KBM-7 (cell line): ENCODE measurements around the gene SPAG16.

ENCODE experiments used
- DNase-seq: peaks from one replicate; pipeline ENCODE4 v3.0.0-alpha.2; 2015
- in situ Hi-C: fragments of 300-500 bp; cut with MboI; formaldehyde crosslinking; loops from 2 replicates; pipeline ENCODE4 v1.14.3; 2020; ENCODE audit warnings: low sequenced_read_pairs, low pct_unique_long_range_greater_than_20kb, mixed read lengths

SPAG16 gene

GRCh38 chr2:214079032-214079431 lies 794.8 kb downstream of the SPAG16 start:
- in situ Hi-C loops: no loop called here
- DNase-seq: no peak

- no peak for DNase-seq
- in situ Hi-C loops: no loop called here
These were observed 804.3 kb downstream of the SPAG16 start for GRCh38 chr2:214088536-214088935.

- in situ Hi-C loops: no loop called here
- no peak for DNase-seq
These were observed 812.0 kb downstream of the SPAG16 start for GRCh38 chr2:214096208-214096715.

GRCh38 chr2:214098811-214099210 lies 814.5 kb downstream of the SPAG16 start:
- DNase-seq: no peak
- in situ Hi-C loops: no loop called here

- DNase-seq: no peak
- in situ Hi-C loops: no loop called here
These were observed 816.2 kb downstream of the SPAG16 start for GRCh38 chr2:214100488-214100887.

GRCh38 chr2:214103276-214104001 lies 819.2 kb downstream of the SPAG16 start:
- peak; percentile 2 for DNase-seq
- in situ Hi-C loops: no loop called here

- in situ Hi-C loops: no loop called here
- DNase-seq: no peak
These were observed 820.0 kb downstream of the SPAG16 start for GRCh38 chr2:214104219-214104618.

GRCh38 chr2:214104967-214105366 lies 820.7 kb downstream of the SPAG16 start:
- DNase-seq: no peak
- in situ Hi-C loops: no loop called here

- in situ Hi-C loops: no loop called here
- DNase-seq: no peak
These were observed 823.5 kb downstream of the SPAG16 start for GRCh38 chr2:214107726-214108125.

GRCh38 chr2:214108598-214108997 lies 824.3 kb downstream of the SPAG16 start:
- in situ Hi-C loops: no loop called here
- DNase-seq: no peak

GRCh38 chr2:214117054-214117453 lies 832.8 kb downstream of the SPAG16 start:
- DNase-seq: no peak
- in situ Hi-C loops: no loop called here

- in situ Hi-C loops: no loop called here
- no peak for DNase-seq
These were observed 841.9 kb downstream of the SPAG16 start for GRCh38 chr2:214126135-214126534.

- DNase-seq: no peak
- in situ Hi-C loops: no loop called here
These were observed 842.9 kb downstream of the SPAG16 start for GRCh38 chr2:214127170-214127569.

- in situ Hi-C loops: no loop called here
- DNase-seq: no peak
These were observed 843.3 kb downstream of the SPAG16 start for GRCh38 chr2:214127571-214127970.

- in situ Hi-C loops: no loop called here
- no peak for DNase-seq
These were observed 843.8 kb downstream of the SPAG16 start for GRCh38 chr2:214128040-214128439.

GRCh38 chr2:214130114-214130513 lies 845.9 kb downstream of the SPAG16 start:
- DNase-seq: peak; percentile 32
- in situ Hi-C loops: no loop called here

GRCh38 chr2:214135966-214136365 lies 851.7 kb downstream of the SPAG16 start:
- DNase-seq: no peak
- in situ Hi-C loops: no loop called here

GRCh38 chr2:214138779-214139178 lies 854.5 kb downstream of the SPAG16 start:
- no peak for DNase-seq
- in situ Hi-C loops: no loop called here

GRCh38 chr2:214139630-214140284 lies 855.5 kb downstream of the SPAG16 start:
- no peak for DNase-seq
- in situ Hi-C loops: no loop called here

GRCh38 chr2:214156971-214157370 lies 872.7 kb downstream of the SPAG16 start:
- in situ Hi-C loops: no loop called here
- DNase-seq: no peak

- in situ Hi-C loops: no loop called here
- no peak for DNase-seq
These were observed 874.6 kb downstream of the SPAG16 start for GRCh38 chr2:214158851-214159250.
